Natural killer cell (primary cell): ENCODE results near the gene OR10A3. TPM values are rescaled to one million over a fixed set of nuclear protein-coding genes. Genes with fewer than 3 reads are reported as not detected.

Experiments used
- ATAC-seq, 3 donors: fragments of 150-1000 bp in 2 of 3; fragments of 200-7000 bp in 1 of 3; cut with Tn5 transposase; 1 replicate in 1 of 3; 2 replicates in 2 of 3; pipeline ENCODE4 v1.10.0; 2021; ENCODE audit warnings: mild to moderate bottlenecking in 2 of 3, moderate library complexity in 2 of 3
- DNase-seq, 2 donors: peaks; one replicate each; pipeline versions ENCODE4 v3.0.0 to v3.0.0-alpha.2; 2013 to 2021; ENCODE audit warnings: mixed read lengths in 1 of 2
- H3K27ac ChIP-seq: one replicate; pipeline ENCODE4 v1.5.1; 2013; ENCODE audit warnings: mild to moderate bottlenecking, low read length
- H3K27me3 ChIP-seq: one replicate; pipeline ENCODE4 v1.6.1; 2013; ENCODE audit warnings: low read length; ENCODE audit not compliant: control insufficient read depth, insufficient read depth
- H3K36me3 ChIP-seq: one replicate; pipeline ENCODE4 v1.6.1; 2013; ENCODE audit warnings: low read length; ENCODE audit not compliant: control insufficient read depth, insufficient read depth
- H3K4me1 ChIP-seq: one replicate; pipeline ENCODE4 v1.6.1; 2013; ENCODE audit warnings: low read length; ENCODE audit not compliant: control insufficient read depth, insufficient read depth
- H3K4me3 ChIP-seq: one replicate; pipeline ENCODE4 v1.5.1; 2013; ENCODE audit warnings: low read length
- H3K9me3 ChIP-seq: one replicate; pipeline ENCODE4 v1.6.1; 2013; ENCODE audit warnings: low read length; ENCODE audit not compliant: control insufficient read depth, insufficient read depth
- H3K27ac Mint-ChIP-seq, 2 donors: one replicate each; pipeline ENCODE4 v1.8.0; 2022; ENCODE audit warnings: mild to moderate bottlenecking in 2 of 2, mixed read lengths in 2 of 2, moderate library complexity in 1 of 2
- H3K27me3 Mint-ChIP-seq, 2 donors: one replicate each; pipeline ENCODE4 v1.8.0; 2022; ENCODE audit warnings: low read depth in 2 of 2, mixed read lengths in 2 of 2
- H3K36me3 Mint-ChIP-seq: one replicate; pipeline ENCODE4 v1.8.0; 2022; ENCODE audit warnings: mixed read lengths
- H3K4me1 Mint-ChIP-seq, 2 donors: one replicate each; pipeline ENCODE4 v1.8.0; 2022; ENCODE audit warnings: mixed read lengths in 2 of 2
- H3K4me3 Mint-ChIP-seq: one replicate; pipeline ENCODE4 v1.8.0; 2022; ENCODE audit warnings: mild to moderate bottlenecking, moderate library complexity, mixed read lengths
- H3K9me3 Mint-ChIP-seq, 2 donors: one replicate each; pipeline ENCODE4 v1.8.0; 2022; ENCODE audit warnings: mixed read lengths in 2 of 2
- WGBS: methylation state at CpG from one replicate; pipeline ENCODE4 v1.1.7; 2013; ENCODE audit warnings: missing lambda C conversion rate; ENCODE audit not compliant: insufficient coverage; 5-methylcytosine and 5-hydroxymethylcytosine counted together
- intact Hi-C: fragments of 100-400 bp; cut with micrococcal nuclease; formaldehyde crosslinking; loops from one replicate; pipeline ENCODE4 v1.14.2; 2022
- total RNA-seq, 4 donors: library from RNA; stranded (reverse); fragments of 120-200 nt in 1 of 4; gene quantifications; one replicate each; pipeline versions ENCODE4 v1.2.3 to v1.2.4, GENCODE V29; 2013 to 2022
- TF ChIP-seq, protein P1 (sequence below): fragments of 200-600 bp; IDR thresholded peaks from one replicate; pipeline ENCODE4 v1.8.0; 2022; ENCODE audit warnings: antibody characterized with exemption

OR10A3 gene
- total RNA-seq, 3 donors from 2014 or later (not counting 1 experiment from before 2014, with no cell fraction given): not detected

DNA sequence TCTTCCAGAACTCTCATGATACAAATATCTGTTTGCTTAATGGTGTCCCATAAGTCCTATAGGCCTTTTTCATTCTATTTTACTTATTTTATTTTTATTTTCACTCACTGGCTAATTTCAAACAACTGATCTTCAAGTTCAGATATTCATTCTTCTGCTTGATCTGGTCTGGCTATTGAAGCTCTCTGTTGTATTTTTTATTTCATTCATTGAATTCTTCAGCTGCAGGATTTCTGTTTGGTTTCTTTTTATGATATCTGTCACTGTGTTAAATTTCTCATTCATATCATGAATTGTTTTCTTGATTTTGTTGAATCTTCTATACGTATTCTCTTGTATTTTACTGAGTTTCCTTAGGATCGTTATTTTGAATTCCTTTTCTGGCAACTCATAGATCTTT is 2.6 kb upstream of the OR10A3 start:
- Mint-ChIP-seq H3K4me1 (no peaks in the 10 kb centered on the region), H3K4me3 (no peak overlapping the region), H3K36me3 (peaks cover 10% of the 10 kb centered on the region), H3K27ac (no peak overlapping the region), H3K27me3 (peaks cover 0 to 16% of the 10 kb centered on the region in 2 donors), H3K9me3 (peaks cover 5 to 12% of the 10 kb centered on the region in 2 donors)
- intact Hi-C loops: no loop called here
- peaks cover 6% of the 10 kb centered on the region for H3K9me3 ChIP-seq
- no peak for ATAC-seq
- no peak for DNase-seq
- no peaks in the 10 kb centered on the region for H3K27me3 ChIP-seq
- TF ChIP-seq, protein P1, sequence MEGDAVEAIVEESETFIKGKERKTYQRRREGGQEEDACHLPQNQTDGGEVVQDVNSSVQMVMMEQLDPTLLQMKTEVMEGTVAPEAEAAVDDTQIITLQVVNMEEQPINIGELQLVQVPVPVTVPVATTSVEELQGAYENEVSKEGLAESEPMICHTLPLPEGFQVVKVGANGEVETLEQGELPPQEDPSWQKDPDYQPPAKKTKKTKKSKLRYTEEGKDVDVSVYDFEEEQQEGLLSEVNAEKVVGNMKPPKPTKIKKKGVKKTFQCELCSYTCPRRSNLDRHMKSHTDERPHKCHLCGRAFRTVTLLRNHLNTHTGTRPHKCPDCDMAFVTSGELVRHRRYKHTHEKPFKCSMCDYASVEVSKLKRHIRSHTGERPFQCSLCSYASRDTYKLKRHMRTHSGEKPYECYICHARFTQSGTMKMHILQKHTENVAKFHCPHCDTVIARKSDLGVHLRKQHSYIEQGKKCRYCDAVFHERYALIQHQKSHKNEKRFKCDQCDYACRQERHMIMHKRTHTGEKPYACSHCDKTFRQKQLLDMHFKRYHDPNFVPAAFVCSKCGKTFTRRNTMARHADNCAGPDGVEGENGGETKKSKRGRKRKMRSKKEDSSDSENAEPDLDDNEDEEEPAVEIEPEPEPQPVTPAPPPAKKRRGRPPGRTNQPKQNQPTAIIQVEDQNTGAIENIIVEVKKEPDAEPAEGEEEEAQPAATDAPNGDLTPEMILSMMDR: no peak
- H3K4me1 ChIP-seq: no peaks in the 10 kb centered on the region
- no peaks in the 10 kb centered on the region for H3K36me3 ChIP-seq
- WGBS: no CpG with 5 or more reads among the region's 2 CpGs
- no peak overlapping the region for H3K27ac ChIP-seq
- no peak overlapping the region for H3K4me3 ChIP-seq

DNA sequence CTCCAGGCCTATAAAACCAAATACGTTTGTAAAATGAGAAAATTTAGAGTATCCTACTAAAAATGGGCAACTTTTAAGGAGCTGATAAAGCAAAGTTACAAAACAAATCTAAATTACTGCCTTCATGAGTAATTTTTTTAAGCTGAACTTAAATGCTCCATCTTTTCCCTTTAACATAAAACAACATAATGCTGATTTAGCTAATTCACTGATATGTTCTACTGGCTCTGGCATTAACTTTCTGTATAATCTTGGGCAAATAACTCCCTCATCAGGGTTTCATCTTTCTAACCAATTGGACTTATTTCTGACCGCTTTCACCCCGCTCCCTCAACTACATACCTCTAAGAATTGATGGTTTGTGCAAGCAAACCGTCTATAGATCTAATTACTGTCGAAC is 362 bp downstream of the OR10A3 start:
- intact Hi-C loops: no loop called here
- Histone ChIP-seq H3K27ac (no peak overlapping the region), H3K4me3 (no peak overlapping the region), H3K27me3 (no peaks in the 10 kb centered on the region), H3K4me1 (no peaks in the 10 kb centered on the region), H3K9me3 (peaks cover 6% of the 10 kb centered on the region), H3K36me3 (no peaks in the 10 kb centered on the region)
- WGBS: 69% methylated on average over 4 of the region's 5 CpGs
- H3K27me3 Mint-ChIP-seq: peaks cover 0 to 8% of the 10 kb centered on the region in 2 donors
- H3K9me3 Mint-ChIP-seq: peaks cover 5 to 12% of the 10 kb centered on the region in 2 donors
- no peak for ATAC-seq
- H3K4me3 Mint-ChIP-seq: no peak overlapping the region
- H3K4me1 Mint-ChIP-seq: no peaks in the 10 kb centered on the region
- H3K36me3 Mint-ChIP-seq: peaks cover 10% of the 10 kb centered on the region
- no peak overlapping the region for H3K27ac Mint-ChIP-seq
- no peak for DNase-seq
- TF ChIP-seq, protein P1: no peak

- DNase-seq: no peak
- no peak overlapping the region for H3K4me3 Mint-ChIP-seq
- H3K27me3 Mint-ChIP-seq: peaks cover 0 to 8% of the 10 kb centered on the region in 2 donors
- TF ChIP-seq, protein P1: no peak
- H3K27ac ChIP-seq: no peak overlapping the region
- H3K4me1 ChIP-seq: no peaks in the 10 kb centered on the region
- no peak overlapping the region for H3K4me3 ChIP-seq
- no peak overlapping the region for H3K27ac Mint-ChIP-seq
- intact Hi-C loops: no loop called here
- no peaks in the 10 kb centered on the region for H3K36me3 ChIP-seq
- ATAC-seq: no peak
- H3K4me1 Mint-ChIP-seq: no peaks in the 10 kb centered on the region
- H3K9me3 ChIP-seq: no peaks in the 10 kb centered on the region
- H3K36me3 Mint-ChIP-seq: no peaks in the 10 kb centered on the region
- WGBS: 0% methylated on average over 1 of the region's 1 CpG
- peaks cover 2% of the 10 kb centered on the region for H3K27me3 ChIP-seq
- H3K9me3 Mint-ChIP-seq: no peaks in the 10 kb centered on the region
These were observed 4.9 kb downstream of the OR10A3 start for GRCh38 chr11:7936615-7937014.

GRCh38 chr11:7931168-7931567 is 10.3 kb downstream of the OR10A3 start, which contains the start of gene OR10A6:
Gene OR10A6, minus strand, starts transcription at chr11:7931268. Its CDS starts 2,606 bp downstream, at chr11:7928662.
- Histone ChIP-seq H3K36me3 (no peaks in the 10 kb centered on the region), H3K27me3 (peaks cover 2% of the 10 kb centered on the region), H3K9me3 (no peaks in the 10 kb centered on the region), H3K27ac (no peak within 1 kb of the TSS), H3K4me1 (no peaks in the 10 kb centered on the region), H3K4me3 (no peak within 1 kb of the TSS)
- Mint-ChIP-seq H3K4me3 (no peak within 1 kb of the TSS), H3K27me3 (peaks cover 4 to 6% of the 10 kb centered on the region in 2 donors), H3K9me3 (no peaks in the 10 kb centered on the region), H3K36me3 (no peaks in the 10 kb centered on the region), H3K4me1 (no peaks in the 10 kb centered on the region), H3K27ac (no peak within 1 kb of the TSS)
- DNase-seq (no peak), ATAC-seq (no peak)
- intact Hi-C loops: no loop called here
- TF ChIP-seq, protein P1: no peak
- 90% methylated on average over 4 of the region's 4 CpGs for WGBS
